ENCODE measurements around the gene ABRAXAS1.

DNA sequence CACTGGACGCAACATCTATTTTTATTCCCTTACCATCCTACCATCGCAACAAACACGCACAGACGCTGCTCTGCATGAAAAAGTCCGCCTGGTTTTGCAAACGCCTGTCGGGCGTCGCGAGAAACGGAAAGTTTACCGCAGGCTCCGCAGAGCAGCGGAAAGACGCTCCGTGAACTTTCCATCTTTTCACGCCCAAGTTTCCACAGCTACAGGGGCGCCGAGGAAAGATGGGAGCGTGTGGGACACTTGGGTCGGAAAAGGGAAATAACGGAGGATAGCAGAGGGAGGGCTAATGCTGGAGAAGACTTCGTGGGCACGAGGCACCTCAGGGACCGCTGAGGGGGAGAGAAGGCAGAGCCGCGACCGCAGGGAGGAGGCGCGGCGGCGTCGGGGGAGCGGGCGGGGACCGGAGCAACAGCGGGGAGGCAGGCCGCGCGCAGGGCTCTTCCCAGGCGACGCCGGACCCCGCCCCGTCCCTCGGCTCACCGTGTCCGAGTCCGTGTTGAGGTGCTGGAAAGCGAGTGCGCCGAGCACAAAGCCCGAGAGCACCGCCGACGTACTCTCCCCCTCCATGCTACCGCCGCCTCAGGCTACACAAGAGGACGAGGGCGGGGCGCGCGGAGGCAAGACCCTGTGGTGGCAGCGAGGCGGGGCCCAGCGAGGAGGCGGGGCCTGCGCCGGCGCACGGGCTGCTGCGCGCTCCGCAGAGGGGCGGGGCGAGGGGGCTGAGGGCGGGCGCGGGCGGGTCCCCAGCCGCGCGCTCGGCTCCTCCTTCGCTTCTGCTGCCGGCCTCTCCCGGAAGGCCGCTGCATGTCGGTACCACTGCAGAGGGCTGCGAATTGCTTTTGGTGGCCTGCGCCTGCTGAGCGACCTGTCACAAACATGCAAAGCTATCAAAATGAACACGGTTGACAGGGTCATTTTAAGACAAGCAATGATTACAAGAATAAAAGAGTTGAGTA, at the start of gene ABRAXAS1:
- TF ChIP-seq, protein P1, sequence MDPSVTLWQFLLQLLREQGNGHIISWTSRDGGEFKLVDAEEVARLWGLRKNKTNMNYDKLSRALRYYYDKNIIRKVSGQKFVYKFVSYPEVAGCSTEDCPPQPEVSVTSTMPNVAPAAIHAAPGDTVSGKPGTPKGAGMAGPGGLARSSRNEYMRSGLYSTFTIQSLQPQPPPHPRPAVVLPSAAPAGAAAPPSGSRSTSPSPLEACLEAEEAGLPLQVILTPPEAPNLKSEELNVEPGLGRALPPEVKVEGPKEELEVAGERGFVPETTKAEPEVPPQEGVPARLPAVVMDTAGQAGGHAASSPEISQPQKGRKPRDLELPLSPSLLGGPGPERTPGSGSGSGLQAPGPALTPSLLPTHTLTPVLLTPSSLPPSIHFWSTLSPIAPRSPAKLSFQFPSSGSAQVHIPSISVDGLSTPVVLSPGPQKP (IDR thresholded peaks at IDR 0.05; ENCODE audit: borderline replicate concordance, low read depth, low read length), result no peak
- TF ChIP-seq, protein P2, sequence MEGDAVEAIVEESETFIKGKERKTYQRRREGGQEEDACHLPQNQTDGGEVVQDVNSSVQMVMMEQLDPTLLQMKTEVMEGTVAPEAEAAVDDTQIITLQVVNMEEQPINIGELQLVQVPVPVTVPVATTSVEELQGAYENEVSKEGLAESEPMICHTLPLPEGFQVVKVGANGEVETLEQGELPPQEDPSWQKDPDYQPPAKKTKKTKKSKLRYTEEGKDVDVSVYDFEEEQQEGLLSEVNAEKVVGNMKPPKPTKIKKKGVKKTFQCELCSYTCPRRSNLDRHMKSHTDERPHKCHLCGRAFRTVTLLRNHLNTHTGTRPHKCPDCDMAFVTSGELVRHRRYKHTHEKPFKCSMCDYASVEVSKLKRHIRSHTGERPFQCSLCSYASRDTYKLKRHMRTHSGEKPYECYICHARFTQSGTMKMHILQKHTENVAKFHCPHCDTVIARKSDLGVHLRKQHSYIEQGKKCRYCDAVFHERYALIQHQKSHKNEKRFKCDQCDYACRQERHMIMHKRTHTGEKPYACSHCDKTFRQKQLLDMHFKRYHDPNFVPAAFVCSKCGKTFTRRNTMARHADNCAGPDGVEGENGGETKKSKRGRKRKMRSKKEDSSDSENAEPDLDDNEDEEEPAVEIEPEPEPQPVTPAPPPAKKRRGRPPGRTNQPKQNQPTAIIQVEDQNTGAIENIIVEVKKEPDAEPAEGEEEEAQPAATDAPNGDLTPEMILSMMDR (conservative IDR thresholded peaks at IDR 0.05; ENCODE audit: low read depth, low read length), result no peak
- peak; percentile 49; the same call in 1 of the 2 replicates for TF ChIP-seq POLR2A (IDR thresholded peaks at IDR 0.05; ENCODE audit: low read depth, low read length)
- TF ChIP-seq MXI1 (IDR thresholded peaks at IDR 0.05; ENCODE audit: borderline replicate concordance, low read depth, low read length), result no peak
- TF ChIP-seq FOS (IDR thresholded peaks at IDR 0.05; ENCODE audit: low read depth, low read length), result no peak
- no peak for TF ChIP-seq CEBPB (IDR thresholded peaks at IDR 0.05; ENCODE audit: low read depth, low read length)
- TF ChIP-seq CHD1 (IDR thresholded peaks at IDR 0.05; ENCODE audit: low read depth, low read length), result no peak
- no peak for TF ChIP-seq SMC3 (IDR thresholded peaks at IDR 0.05; ENCODE audit: low read depth, low read length)
- no peak for TF ChIP-seq MAFK (IDR thresholded peaks at IDR 0.05; ENCODE audit: low read depth, low read length)
- no peak for TF ChIP-seq RAD21 (IDR thresholded peaks at IDR 0.05; ENCODE audit: low read length)
- TF ChIP-seq, protein P3, sequence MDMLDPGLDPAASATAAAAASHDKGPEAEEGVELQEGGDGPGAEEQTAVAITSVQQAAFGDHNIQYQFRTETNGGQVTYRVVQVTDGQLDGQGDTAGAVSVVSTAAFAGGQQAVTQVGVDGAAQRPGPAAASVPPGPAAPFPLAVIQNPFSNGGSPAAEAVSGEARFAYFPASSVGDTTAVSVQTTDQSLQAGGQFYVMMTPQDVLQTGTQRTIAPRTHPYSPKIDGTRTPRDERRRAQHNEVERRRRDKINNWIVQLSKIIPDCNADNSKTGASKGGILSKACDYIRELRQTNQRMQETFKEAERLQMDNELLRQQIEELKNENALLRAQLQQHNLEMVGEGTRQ (IDR thresholded peaks at IDR 0.05; ENCODE audit: low read depth, low read length), result no peak; the same call in 1 of the 2 replicates
